PC-9 (cell line): Measurements from ENCODE around the gene BABAM1.

Experiments used
- EZH2 ChIP-seq: fragments of 200-600 bp; sonication (generic); IDR thresholded peaks from 2 replicates; pipeline ENCODE4 v1.8.0; 2017; ENCODE audit warnings: antibody characterized with exemption, low read depth
- TF ChIP-seq, protein P1 (sequence below): fragments of 200-600 bp; sonication (generic); conservative IDR thresholded peaks from 2 replicates; pipeline ENCODE4 v1.6.1; 2017; ENCODE audit warnings: mixed run types, antibody characterized with exemption, mild to moderate bottlenecking, moderate library complexity

DNA sequence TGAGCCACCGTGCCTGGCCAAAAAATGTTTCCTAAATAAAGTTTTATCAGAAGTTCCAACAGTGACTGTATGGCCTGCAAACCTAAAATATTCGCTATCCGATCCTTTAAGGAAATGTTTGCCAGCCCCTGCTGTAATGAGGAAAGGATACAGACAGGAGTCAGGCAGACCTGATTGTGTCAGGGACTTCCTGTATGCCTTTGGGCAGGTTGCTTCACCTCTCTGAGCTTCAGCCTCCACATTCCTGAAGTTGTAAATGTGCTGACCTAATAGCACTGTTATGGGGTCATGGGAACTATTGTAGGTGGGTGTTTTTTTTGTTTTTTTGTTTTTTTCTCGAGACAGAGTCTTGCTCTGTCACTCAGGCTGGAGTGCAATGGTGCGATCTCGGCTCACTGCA is 29.7 kb downstream of the BABAM1 start:
- TF ChIP-seq, protein P1, sequence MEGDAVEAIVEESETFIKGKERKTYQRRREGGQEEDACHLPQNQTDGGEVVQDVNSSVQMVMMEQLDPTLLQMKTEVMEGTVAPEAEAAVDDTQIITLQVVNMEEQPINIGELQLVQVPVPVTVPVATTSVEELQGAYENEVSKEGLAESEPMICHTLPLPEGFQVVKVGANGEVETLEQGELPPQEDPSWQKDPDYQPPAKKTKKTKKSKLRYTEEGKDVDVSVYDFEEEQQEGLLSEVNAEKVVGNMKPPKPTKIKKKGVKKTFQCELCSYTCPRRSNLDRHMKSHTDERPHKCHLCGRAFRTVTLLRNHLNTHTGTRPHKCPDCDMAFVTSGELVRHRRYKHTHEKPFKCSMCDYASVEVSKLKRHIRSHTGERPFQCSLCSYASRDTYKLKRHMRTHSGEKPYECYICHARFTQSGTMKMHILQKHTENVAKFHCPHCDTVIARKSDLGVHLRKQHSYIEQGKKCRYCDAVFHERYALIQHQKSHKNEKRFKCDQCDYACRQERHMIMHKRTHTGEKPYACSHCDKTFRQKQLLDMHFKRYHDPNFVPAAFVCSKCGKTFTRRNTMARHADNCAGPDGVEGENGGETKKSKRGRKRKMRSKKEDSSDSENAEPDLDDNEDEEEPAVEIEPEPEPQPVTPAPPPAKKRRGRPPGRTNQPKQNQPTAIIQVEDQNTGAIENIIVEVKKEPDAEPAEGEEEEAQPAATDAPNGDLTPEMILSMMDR, result no peak
- TF ChIP-seq EZH2, result no peak
